Measurements from ENCODE around the gene ADCY2.

- TF ChIP-seq EZH2 (IDR thresholded peaks at IDR 0.05; ENCODE audit: borderline replicate concordance, low read depth, low read length, poor library complexity, severe bottlenecking) (no peak), CTCF (conservative IDR thresholded peaks at IDR 0.05; ENCODE audit: low read depth, low read length) (no peak)
Measured at GRCh38 chr5:7375457-7375856, 20.5 kb upstream of the ADCY2 start.
